Fibroblast of upper back skin (primary cell): Measurements from ENCODE around the gene PIGR.
A peak's percentile ranks its signal among the peaks of the same experiment; 100 is the strongest.
"Not testable (repeated sequence)": the region's sequence is repeated elsewhere in the genome, so short reads cannot be mapped to it uniquely, and the experiment has no call there.

Experiments used
- DNase-seq: peaks from one replicate; pipeline ENCODE4 v3.0.0-alpha.2; 2013

The PIGR gene

GRCh38 chr1:206933333-206933945, 12.8 kb downstream of the PIGR start:
- peak; percentile 7 for DNase-seq

DNA sequence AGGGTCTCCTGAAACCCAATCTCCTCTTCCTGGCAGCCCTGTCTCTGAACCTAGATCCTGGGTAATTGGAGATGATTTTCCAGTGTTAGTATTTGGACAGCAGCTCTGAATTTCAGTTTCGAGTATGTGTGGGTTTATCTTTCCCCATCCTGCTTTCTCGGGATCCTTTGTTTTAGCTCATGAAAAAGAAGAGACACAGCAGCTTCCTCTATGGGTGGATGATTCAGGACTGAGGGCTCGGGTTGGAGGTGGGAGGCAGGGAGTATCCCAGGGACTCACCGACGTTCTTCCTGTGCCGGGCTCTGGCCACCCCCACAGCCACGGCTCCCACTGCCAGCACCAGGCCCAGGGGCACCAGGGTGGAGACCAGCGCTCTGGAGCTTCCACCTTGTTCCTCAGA, 14.1 kb downstream of the PIGR start:
- DNase-seq, result no peak

GRCh38 chr1:206931709-206932108, 14.6 kb downstream of the PIGR start:
- no peak for DNase-seq

DNA sequence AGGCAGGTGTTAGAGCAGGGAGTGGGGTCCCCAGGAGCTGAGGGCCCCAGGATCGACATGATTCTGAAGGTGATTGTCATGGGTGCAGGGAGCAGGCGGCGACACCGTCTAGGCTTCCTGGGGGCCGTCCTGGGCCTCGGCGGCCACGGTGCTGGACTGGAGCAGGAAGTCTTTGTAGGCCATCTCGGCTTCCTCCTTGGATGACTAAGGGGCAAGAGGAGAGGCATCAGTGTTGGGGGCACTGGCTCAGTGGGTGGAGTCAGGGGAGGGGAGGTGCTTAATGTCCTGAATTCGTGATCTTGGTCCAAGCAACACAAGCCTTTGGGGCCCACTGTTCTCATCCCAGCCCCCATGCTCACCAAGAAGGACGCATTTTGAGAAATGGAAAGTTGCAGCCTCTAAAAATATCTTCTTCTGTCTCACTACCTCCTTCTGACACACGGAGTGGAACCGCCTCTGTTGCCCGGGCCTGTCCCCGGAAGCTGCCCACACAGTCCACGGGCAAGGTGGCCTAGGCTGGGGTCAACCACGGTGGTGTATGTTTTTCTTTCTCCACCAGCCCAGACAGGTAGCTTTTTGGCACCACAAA, 16.0 kb downstream of the PIGR start:
- DNase-seq, result no peak

- DNase-seq, result no peak
Observed at GRCh38 chr1:206929524-206929923, 16.7 kb downstream of the PIGR start.

- no peak for DNase-seq
Observed at GRCh38 chr1:206926286-206926685, 20.0 kb downstream of the PIGR start.

- no peak for DNase-seq
Observed at GRCh38 chr1:206925106-206925736, 21.0 kb downstream of the PIGR start.

DNA sequence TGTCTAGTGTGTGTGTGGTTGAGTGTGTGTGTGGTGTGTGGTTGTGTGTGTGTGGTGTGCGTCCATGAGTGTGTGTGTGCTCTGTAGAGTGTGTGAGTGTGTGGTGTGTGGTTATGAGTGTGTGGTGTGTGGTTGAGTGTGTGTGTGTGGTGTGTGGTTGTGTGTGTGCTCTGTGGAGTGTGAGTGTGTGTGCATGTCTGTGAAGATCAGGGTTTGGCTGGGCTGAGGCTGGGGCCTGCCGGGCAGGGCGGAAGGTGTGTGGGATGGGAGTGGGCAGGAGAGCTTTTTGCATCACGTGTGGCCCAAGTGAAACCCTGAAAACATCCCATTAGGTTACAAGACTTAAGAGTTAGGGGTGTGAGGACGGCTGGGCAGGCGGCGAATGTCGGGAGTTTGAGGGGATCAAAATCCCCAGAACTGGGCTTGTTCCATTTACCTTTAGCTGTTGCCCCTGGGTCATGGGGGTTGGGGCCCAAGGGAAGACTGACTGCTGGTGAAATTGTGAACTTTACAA, 21.6 kb downstream of the PIGR start:
- no peak for DNase-seq

DNA sequence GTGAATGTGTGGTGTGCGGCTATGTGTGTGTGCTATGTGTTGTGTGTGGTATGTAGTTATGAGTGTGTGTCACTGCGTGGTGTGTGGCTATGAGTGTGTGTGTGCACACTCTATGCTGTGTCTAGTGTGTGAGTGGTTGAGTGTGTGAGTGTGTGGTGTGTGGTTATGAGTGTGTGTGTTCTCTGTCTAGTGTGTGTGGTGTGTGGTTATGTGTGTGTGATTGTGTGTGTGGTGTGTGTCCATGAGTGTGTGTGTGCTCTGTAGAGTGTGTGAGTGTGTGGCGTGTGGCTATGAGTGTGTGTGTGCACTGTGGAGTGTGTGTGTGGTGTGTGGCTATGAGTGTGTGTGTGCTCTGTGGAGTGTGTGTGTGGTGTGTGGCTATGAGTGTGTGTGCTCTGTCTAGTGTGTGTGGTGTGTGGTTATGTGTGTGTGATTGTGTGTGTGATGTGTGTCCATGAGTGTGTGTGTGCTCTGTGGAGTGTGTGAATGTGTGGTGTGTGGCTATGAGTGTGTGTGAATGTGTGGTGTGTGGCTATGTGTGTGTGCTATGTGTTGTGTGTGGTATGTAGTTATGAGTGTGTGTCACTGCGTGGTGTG, 22.2 kb downstream of the PIGR start:
- not testable (repeated sequence) for DNase-seq

DNA sequence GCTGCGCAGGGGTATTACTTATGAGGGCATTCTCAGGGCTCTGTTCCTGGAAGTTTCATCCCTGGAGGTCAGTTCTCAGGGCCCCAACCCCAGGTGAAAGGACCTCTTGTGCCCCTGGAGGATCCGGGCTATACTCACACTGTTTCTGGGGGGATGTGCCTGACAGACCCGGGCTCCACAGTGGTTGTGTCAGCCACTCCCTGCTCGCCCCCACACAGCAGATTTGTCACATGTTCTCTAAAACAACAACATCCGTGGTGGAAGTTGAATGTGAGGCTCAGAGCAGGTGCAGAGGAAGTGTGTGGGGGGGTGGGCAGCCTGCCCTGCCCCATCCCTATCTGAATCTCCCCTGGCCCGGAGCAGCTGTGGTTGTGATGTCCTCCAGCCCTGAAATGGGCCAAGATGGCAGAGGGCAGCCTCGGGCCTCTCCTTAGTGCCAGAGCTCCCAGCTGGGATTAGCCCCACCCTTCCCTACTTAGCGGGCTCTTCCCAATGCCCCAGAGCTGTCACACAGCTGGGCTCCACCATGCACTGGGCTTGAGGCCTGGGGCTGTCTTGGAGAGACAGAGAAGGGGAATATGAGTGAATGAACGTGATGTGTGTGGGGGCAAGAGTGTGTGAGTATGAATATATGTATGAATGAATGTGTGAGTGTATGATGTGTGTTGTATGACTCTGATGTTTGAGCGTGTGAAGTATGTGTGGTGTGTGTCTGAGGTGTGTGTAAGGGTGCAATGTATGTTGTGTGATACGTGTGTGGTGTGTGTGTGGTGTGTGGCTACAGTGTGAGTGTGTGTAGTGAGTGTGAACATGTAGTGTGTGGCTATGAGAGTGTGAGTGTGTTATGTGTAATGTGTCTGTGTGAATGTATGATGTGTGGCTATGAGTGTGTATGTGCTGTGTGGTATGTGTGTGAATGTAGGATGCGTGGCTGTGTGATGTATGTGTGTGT, 23.0 kb downstream of the PIGR start:
- no peak for DNase-seq

DNA sequence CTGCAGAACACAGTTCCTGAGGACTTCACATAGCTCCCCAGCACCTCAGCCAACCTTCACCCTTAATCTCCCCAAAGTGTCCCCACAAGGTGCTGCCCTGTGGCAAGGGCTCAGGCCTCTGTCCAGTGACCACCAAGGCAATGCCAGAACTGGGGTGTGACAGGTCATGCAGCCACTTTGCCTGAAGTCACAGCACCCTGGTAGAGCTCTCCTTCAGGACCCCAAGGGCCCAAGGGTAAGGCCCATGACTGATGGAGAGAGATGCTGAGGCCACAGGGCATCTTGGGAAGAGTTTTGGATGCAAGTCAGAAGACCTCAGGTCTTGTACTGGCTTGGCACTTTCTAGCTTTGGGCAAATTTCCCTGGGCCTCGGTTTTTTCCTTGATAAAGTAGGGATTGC, 23.7 kb downstream of the PIGR start:
- DNase-seq, result no peak

DNA sequence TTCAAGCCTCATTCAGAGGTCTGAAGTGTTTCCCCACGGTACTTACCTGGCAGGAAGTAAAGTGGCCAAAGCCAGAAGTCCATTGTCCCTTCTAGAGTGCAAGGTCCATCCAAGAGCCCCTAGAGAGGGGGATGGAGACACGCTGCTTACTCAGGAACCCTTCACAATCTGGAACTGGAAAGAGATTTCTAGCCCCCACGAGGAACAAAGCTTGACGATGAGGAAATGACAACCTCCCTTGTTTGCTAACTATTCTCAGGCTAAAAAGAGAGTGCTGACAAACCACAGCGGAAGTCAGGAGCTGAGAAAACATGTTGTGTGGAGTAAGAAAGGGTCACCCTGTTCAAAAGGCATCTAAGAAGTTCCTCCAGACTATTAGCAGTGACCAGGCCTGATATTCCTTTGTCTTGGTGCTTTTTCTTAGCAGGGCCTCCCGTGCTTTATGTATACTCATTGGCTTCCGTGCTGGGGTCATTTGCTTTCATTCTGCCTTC, 24.4 kb downstream of the PIGR start, which contains the start of gene FCMR:
Gene FCMR, minus strand, starts transcription at position 170 of the 494 bp plus-strand sequence. Its CDS starts 87 bp downstream, at position 83.
- DNase-seq, result no peak

DNA sequence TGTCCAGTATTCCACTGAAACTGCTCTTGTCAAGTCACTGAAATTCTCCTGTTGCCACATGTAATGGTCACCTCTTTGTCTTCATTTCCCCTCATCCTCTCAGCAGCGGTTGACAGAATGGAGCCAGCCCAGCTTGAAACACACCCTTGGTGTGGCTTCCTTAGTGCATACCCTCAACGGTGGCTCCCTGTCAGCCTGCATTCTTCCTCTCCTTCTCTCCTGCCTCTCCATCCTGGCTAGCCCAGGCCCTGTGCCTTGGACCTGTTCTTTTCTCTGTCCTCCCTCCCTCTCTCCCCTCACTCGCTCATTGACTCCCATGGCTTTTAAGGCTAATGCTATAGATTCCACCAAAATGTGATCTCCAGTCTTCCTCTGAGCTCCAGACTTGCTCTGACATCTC, 28.2 kb downstream of the PIGR start:
- DNase-seq, result no peak

DNA sequence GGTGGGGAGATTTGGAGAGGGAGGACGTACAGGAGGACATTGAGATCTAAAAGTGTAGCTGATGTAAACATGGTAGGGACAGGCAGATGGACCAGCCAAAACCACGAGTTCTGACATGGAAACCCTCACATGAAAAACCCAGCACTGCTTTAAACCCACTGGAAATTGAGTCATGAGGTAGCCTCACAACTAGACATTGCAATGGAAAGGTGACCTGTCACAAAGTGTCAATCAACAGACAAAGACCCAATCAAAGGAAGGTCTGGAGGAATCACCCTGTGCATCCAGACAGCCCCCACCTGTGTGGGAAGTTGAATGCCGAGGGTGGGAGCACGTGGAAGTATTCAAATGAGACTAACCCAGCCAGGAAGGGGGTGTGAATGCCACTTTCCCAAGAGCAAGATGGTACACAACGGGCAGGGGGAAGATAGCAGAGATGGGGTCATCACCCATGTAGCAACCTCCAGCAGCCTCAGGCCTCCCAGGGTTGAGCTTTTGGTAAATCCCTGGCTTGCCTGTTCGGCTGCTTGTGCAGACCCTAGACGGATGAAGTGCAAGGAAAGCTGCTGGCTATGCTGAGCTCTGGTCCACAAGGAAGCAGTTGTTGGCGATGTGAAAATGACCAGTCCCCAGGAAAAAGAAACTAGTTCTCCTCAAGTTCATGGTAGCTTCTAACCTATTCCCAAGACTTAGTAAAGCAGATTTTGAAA, 30.1 kb downstream of the PIGR start:
- DNase-seq, result no peak

GRCh38 chr1:206915030-206915735, 31.1 kb downstream of the PIGR start:
- no peak for DNase-seq

DNA sequence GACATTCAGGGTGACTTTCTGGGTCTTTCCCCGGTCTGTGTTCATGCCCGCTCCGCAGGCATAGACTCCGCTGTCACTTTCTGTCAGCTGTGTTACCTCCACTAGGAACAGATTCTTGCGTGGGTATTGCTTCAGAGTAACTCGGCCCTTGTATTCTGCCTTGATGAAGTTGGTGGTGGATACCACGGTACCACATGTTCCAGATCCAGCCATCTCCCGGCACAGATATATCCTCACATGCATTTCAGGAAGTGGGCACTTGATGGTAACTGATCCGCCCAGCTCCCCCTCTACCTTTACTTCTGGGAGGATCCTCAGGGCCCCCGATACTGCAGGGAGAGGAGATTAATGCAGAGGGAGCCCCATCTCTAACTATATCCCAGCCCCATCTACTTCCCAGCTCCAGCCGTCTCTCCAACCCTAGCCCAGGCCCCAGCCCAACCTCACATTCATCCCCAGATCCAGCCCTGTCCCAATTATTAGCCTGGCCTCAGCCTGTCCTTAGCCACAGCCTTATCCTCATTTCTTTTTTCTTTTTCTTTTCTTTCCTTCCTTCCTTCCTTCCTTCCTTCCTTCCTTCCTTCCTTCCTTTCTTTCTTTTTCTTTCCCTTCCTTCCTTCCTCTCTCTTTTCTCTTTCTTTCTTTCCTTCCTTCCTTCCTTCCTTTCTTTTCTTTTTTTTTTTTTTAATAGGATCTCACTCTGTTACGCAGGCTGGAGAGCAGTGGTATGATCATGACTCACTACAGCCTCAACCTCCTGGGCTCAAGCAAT, 32.3 kb downstream of the PIGR start:
- DNase-seq, result no peak

DNA sequence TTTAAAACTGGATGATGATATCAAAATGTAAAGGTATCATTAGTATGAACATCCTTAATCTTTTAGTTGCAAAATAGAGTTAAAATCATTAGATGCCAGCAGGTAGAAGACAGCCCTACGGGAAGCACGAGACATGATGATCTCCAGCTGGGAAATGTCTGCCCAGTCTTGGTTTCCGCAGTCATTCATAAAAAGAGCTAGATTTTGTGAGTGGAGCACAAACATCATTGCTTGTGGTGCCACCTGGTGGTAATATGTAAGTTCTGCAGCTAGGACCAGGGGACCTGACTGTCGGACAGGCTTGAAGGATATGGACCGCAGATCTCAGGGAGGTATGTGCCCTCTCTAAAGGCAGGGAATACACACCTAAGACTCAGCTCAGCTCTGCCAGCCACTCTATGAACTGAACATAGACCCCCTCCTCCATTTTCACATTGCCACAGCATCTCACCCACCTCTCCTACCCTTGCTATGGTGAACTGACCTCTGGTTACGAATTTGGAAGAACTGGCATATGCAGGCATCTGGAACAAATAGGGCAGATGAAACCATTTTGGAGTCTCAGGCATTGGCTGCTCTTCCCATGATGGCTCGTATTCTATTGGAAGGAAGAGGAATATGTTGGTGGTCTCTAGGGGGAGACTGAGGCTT, 33.7 kb downstream of the PIGR start:
- DNase-seq, result peak; percentile 80

DNA sequence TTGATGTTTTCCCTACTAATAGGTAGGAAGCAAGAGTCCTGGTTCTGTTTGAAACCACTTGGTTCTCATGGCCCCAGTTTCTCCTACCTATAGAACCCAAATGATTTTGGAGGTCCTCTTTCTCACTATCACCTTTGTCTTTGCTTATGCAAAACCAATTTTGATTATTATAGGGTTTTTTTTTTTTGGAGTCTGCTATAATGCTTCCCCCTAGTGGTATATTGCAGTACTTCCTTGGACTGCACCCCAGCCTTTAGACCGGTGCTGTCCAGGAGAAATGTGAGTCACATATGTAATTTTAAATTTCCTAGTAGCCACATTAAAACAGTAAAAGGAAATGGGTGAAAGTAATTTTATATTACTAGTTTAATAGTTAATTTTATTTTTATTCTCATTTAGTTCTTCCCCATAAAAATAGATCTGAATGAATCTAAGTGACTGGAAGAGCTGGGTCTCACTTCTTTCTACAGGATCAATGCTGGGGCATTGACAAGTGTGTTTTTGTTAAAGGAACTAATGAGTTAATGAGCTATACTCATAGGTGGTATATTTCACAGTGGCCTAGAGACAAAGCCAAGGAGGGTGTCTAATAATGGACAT, 35.1 kb downstream of the PIGR start:
- peak; percentile 71 for DNase-seq

GRCh38 chr1:206909883-206910318, 36.4 kb downstream of the PIGR start:
- no peak for DNase-seq
